Neural progenitor cell (in vitro differentiated cells): Measurements from ENCODE around the gene GFPT2. TPM values are rescaled to one million over a fixed set of nuclear protein-coding genes. Genes with fewer than 3 reads are reported as not detected.
A peak's percentile ranks its signal among the peaks of the same experiment; 100 is the strongest.

Experiments used
- DNase-seq: peaks from one replicate; pipeline ENCODE4 v3.0.0-alpha.2; 2016; ENCODE audit warnings: low spot score
- H2AFZ ChIP-seq: fragments of 200-600 bp; sonication (generic); replicated peaks from 2 replicates; pipeline ENCODE4 v1.6.1; 2016; ENCODE audit warnings: antibody characterized with exemption
- H3F3A ChIP-seq: fragments of 200-600 bp; sonication (generic); 2 replicates; pipeline ENCODE4 v1.6.1; 2016; ENCODE audit warnings: antibody characterized with exemption, low read depth
- H3K27ac ChIP-seq: fragments of 200-600 bp; sonication (generic); 2 replicates; pipeline ENCODE4 v1.5.1; 2016; ENCODE audit warnings: mild to moderate bottlenecking
- H3K27me3 ChIP-seq: fragments of 200-600 bp; sonication (generic); 2 replicates; pipeline ENCODE4 v1.6.1; 2016; ENCODE audit warnings: mild to moderate bottlenecking, moderate library complexity
- H3K36me3 ChIP-seq: fragments of 200-600 bp; sonication (generic); 2 replicates; pipeline ENCODE4 v1.5.1; 2016
- H3K4me1 ChIP-seq: fragments of 200-600 bp; sonication (generic); 2 replicates; pipeline ENCODE4 v1.6.1; 2016; ENCODE audit warnings: mixed run types
- H3K4me2 ChIP-seq: fragments of 200-600 bp; sonication (generic); 2 replicates; pipeline ENCODE4 v1.6.1; 2016
- H3K4me3 ChIP-seq: fragments of 200-600 bp; sonication (generic); 2 replicates; pipeline ENCODE4 v1.5.1; 2016
- H3K79me2 ChIP-seq: fragments of 200-600 bp; sonication (generic); 2 replicates; pipeline ENCODE4 v1.6.1; 2016; ENCODE audit warnings: low read depth
- H3K9ac ChIP-seq: fragments of 200-600 bp; sonication (generic); 2 replicates; pipeline ENCODE4 v1.6.1; 2016
- H3K9me3 ChIP-seq: fragments of 200-600 bp; sonication (generic); 2 replicates; pipeline ENCODE4 v1.5.1; 2016; ENCODE audit warnings: low read depth
- H4K20me1 ChIP-seq: fragments of 200-600 bp; sonication (generic); 2 replicates; pipeline ENCODE4 v1.6.1; 2016; ENCODE audit warnings: low read depth
- H3K27ac Mint-ChIP-seq: 3 replicates; pipeline ENCODE4 v1.8.0; 2021; ENCODE audit warnings: mixed read lengths
- H3K27me3 Mint-ChIP-seq: 2 replicates; pipeline ENCODE4 v1.8.0; 2022; ENCODE audit warnings: low read depth, mild to moderate bottlenecking, inconsistent platforms, moderate library complexity, mixed read lengths; ENCODE audit not compliant: insufficient read depth
- H3K36me3 Mint-ChIP-seq: 3 replicates; pipeline ENCODE4 v1.8.0; 2021; ENCODE audit warnings: mixed read lengths
- H3K4me1 Mint-ChIP-seq: 3 replicates; pipeline ENCODE4 v1.8.0; 2021; ENCODE audit warnings: mixed read lengths
- H3K4me3 Mint-ChIP-seq: 3 replicates; pipeline ENCODE4 v1.8.0; 2021; ENCODE audit warnings: mild to moderate bottlenecking, moderate library complexity, mixed read lengths
- H3K9me3 Mint-ChIP-seq: 3 replicates; pipeline ENCODE4 v1.8.0; 2020; ENCODE audit warnings: mixed read lengths
- CTCF ChIP-seq: fragments of 200-600 bp; sonication (generic); IDR thresholded peaks from 2 replicates; pipeline ENCODE4 v1.5.1; 2017; ENCODE audit warnings: antibody characterized with exemption, mild to moderate bottlenecking
- EZH2 ChIP-seq: fragments of 200-600 bp; sonication (generic); IDR thresholded peaks from 2 replicates; pipeline ENCODE4 v1.6.1; 2017; ENCODE audit warnings: antibody characterized with exemption, mild to moderate bottlenecking, moderate library complexity
- EZH2phosphoT487 ChIP-seq: fragments of 200-600 bp; sonication (generic); IDR thresholded peaks from 2 replicates; pipeline ENCODE4 v1.6.1; 2017; ENCODE audit warnings: antibody characterized with exemption
- total RNA-seq: library from RNA; depleted of rRNA; stranded (reverse); fragments of >200 nt; gene quantifications from 2 replicates; pipeline ENCODE4 v1.2.3, GENCODE V29; 2015; ENCODE audit warnings: low replicate concordance

The GFPT2 gene
- total RNA-seq, 1 donor from 2014 or later, result 18.9 TPM

GRCh38 chr5:180353980-180354452 is 880 bp upstream of the GFPT2 start:
- peaks cover 29% of the 10 kb centered on the region for H3K79me2 ChIP-seq
- peak overlapping the region; percentile 79 for H3K4me3 ChIP-seq
- Mint-ChIP-seq H3K9me3 (peaks cover 2% of the 10 kb centered on the region), H3K4me3 (peak overlapping the region; percentile 85), H3K4me1 (peaks cover 26% of the 10 kb centered on the region), H3K27me3 (peaks cover 21% of the 10 kb centered on the region), H3K27ac (no peak overlapping the region), H3K36me3 (no peaks in the 10 kb centered on the region)
- no peaks in the 10 kb centered on the region for H3K36me3 ChIP-seq
- peaks cover 43% of the 10 kb centered on the region for H3K27me3 ChIP-seq
- peak overlapping the region; percentile 100 for H3K4me2 ChIP-seq
- H3F3A ChIP-seq, result peaks cover 28% of the 10 kb centered on the region
- no peaks in the 10 kb centered on the region for H3K9me3 ChIP-seq
- peaks cover 23% of the 10 kb centered on the region for H3K4me1 ChIP-seq
- H2AFZ ChIP-seq, result peak overlapping the region; percentile 85
- TF ChIP-seq EZH2 (peak; percentile 72), CTCF (no peak), EZH2phosphoT487 (peak; percentile 44)
- no peak overlapping the region for H3K27ac ChIP-seq
- no peak overlapping the region for H3K9ac ChIP-seq
- H4K20me1 ChIP-seq, result peaks cover 23% of the 10 kb centered on the region
- DNase-seq, result no peak

GRCh38 chr5:180352116-180353047 is 754 bp downstream of the GFPT2 start:
- Mint-ChIP-seq H3K9me3 (no peaks in the 10 kb centered on the region), H3K4me1 (peaks cover 29% of the 10 kb centered on the region), H3K4me3 (peak overlapping the region; percentile 90), H3K27me3 (peaks cover 18% of the 10 kb centered on the region), H3K27ac (no peak overlapping the region), H3K36me3 (no peaks in the 10 kb centered on the region)
- H3K79me2 ChIP-seq, result peaks cover 41% of the 10 kb centered on the region
- no peaks in the 10 kb centered on the region for H3K9me3 ChIP-seq
- peaks cover 43% of the 10 kb centered on the region for H3K27me3 ChIP-seq
- peaks cover 23% of the 10 kb centered on the region for H3K4me1 ChIP-seq
- peak overlapping the region; percentile 79 for H3K4me3 ChIP-seq
- peaks cover 28% of the 10 kb centered on the region for H3F3A ChIP-seq
- peaks cover 23% of the 10 kb centered on the region for H4K20me1 ChIP-seq
- peak overlapping the region; percentile 89 for H2AFZ ChIP-seq
- no peak for TF ChIP-seq EZH2phosphoT487
- peak; percentile 3 for TF ChIP-seq CTCF
- no peaks in the 10 kb centered on the region for H3K36me3 ChIP-seq
- no peak overlapping the region for H3K27ac ChIP-seq
- peak overlapping the region; percentile 100 for H3K4me2 ChIP-seq
- peak; percentile 76 for DNase-seq
- no peak overlapping the region for H3K9ac ChIP-seq

GRCh38 chr5:180350711-180351465 is 2.2 kb downstream of the GFPT2 start:
- TF ChIP-seq EZH2, result no peak
- Histone ChIP-seq H3K27ac (no peak overlapping the region), H3K9me3 (no peaks in the 10 kb centered on the region), H3K27me3 (peaks cover 37% of the 10 kb centered on the region), H3K79me2 (peaks cover 41% of the 10 kb centered on the region), H3K4me2 (peak overlapping the region; percentile 100), H4K20me1 (peaks cover 23% of the 10 kb centered on the region), H3K4me1 (peaks cover 23% of the 10 kb centered on the region), H3F3A (peaks cover 28% of the 10 kb centered on the region), H3K4me3 (no peak overlapping the region), H3K9ac (no peak overlapping the region), H2AFZ (no peak overlapping the region), H3K36me3 (no peaks in the 10 kb centered on the region)
- Mint-ChIP-seq H3K9me3 (no peaks in the 10 kb centered on the region), H3K36me3 (no peaks in the 10 kb centered on the region), H3K27ac (no peak overlapping the region), H3K4me3 (peak overlapping the region; percentile 90), H3K27me3 (peaks cover 15% of the 10 kb centered on the region), H3K4me1 (peaks cover 29% of the 10 kb centered on the region)
- DNase-seq, result no peak
